Left kidney (tissue), 2 donors: Measurements from ENCODE around the gene SYNM. TPM values are rescaled to one million over a fixed set of nuclear protein-coding genes. Genes with fewer than 3 reads are reported as not detected.
"Not testable (repeated sequence)": the region's sequence is repeated elsewhere in the genome, so short reads cannot be mapped to it uniquely, and the experiment has no call there.

Source experiments
- DNase-seq: peaks from one replicate; pipeline ENCODE4 v3.0.0-alpha.2; 2013
- polyA plus RNA-seq: library from polyadenylated mRNA; unstranded; fragments of 120-200 nt; gene quantifications from one replicate; pipeline ENCODE4 v1.2.1, GENCODE V29; 2013; ENCODE audit not compliant: insufficient read length

The SYNM gene
- polyA plus RNA-seq, 1 donor, result 1.9 TPM

GRCh38 chr15:99103279-99103678 lies 1.6 kb upstream of the SYNM start:
- DNase-seq, result no peak

DNA sequence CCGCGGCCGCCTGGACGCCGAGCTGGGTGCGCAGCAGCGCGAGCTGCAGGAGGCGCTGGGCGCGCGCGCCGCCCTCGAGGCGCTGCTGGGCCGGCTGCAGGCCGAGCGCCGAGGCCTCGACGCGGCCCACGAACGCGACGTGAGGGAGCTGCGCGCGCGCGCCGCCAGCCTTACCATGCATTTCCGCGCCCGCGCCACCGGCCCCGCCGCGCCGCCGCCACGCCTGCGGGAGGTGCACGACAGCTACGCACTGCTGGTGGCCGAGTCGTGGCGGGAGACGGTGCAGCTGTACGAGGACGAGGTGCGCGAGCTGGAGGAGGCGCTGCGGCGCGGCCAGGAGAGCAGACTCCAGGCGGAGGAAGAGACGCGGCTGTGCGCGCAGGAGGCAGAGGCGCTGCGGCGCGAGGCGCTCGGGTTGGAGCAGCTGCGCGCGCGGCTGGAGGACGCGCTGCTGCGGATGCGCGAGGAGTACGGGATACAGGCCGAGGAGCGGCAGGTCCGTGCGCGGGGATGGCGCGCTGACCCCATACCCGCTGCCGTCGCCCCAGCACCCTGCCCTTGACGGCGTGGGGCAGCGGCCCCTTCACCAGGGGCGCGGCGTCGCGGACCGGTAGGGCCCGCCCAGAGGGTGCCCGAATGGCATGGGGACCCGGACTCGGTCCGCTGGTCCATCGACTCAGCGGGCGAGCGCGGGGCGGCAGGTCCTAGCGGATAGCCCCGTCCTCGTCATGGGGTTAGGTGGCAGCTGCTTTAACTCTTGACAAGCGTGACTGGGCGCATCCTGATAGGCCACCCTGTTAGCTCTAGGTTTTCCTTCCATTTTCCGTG lies 848 bp downstream of the SYNM start:
- DNase-seq, result no peak

GRCh38 chr15:99106417-99107220 lies 1.7 kb downstream of the SYNM start:
- no peak for DNase-seq

DNA sequence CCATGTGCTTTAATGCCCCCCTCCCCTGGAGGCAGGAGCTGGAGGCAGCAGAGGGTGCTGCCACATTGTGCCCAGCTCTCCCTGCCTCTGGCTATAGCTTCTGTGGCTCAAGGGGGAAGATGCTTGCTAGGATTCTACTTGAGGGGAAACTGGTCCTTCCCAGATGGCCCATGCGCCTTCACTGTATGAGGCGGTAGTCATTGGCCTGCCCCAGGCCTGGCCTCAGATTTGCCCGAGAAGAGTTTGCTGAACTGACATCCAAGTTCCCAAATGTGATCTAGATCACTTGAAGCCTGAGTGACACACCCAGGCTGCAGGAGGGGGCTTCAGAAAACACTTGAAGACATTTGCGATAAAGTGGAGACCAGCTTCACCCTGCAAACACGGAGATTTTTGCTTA lies 4.1 kb downstream of the SYNM start:
- no peak for DNase-seq

DNA sequence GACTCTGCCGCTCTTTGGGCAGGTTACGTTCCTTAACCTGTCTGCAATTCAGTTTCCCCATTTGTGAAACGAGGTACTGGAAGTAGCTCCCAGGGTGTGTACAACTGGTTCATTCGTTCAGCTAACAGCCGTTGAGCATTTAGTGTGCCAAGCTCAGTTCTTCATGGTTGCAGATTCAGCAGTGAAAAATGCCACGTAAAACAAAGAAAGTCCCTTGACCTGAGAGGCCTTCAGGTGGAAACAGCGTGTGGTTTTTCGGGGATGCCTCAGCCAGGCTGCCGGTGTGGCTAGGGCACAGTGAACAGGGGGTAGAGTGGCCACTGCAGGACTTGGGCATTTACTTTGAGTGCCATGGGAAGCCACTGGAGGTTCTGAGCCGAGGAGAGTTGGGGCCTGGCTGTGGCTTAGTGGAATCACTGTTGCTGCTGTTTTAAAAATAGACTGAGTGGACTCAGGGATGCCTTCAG lies 4.7 kb downstream of the SYNM start:
- DNase-seq, result no peak

DNA sequence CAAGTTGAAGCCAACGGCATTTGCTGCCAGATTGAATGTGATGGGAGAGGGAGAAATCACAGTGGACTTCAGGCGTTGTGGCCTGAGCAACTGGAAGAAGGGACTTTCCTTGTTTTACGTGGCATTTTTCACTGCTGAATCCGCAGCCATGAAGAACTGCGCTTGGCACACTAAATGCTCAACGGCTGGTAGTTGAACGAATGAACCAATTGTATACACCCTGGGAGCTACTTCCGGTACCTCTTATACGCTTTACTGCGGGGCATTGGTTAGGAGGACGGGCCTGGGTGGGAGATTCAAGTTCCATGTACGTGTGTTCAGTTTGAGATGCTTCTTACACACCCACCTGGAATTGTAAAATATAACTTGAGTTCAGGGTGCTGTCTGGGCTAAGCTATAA lies 5.2 kb downstream of the SYNM start:
- DNase-seq, result no peak

DNA sequence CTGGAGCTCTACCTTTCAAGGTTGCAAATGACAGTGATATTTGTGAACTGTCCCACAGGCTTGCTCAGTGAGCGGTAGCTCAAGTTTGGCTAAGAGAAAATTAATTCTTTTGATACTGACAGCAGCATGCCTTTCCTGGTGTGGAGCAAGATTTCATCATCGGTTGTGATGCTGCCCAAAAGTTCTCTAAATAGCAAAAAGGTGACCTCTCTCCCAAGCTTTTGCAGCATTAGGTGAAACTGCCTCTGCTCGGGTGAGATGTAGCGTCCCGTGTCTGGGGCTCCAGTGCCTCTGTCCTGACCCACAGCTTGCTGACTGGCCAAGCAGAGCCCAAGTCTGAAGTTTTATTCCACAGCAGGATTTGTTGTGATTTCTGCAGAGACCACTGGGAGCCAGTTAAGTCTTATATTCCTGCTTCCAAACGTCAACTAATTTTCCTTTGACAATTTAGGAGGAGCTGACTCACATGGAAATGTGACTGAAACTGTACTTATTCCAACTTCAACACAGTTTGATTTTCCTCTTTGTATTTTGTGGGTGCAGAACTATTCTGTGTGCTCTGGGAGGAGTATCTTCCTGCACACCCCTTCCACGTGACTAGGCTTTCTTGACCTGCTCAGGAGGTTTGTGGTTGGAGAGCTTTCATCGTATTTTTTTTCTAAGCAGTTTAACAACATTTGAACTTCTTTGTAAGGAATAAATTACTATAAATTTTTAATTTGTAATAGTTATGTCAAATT lies 5.9 kb downstream of the SYNM start:
- no peak for DNase-seq

DNA sequence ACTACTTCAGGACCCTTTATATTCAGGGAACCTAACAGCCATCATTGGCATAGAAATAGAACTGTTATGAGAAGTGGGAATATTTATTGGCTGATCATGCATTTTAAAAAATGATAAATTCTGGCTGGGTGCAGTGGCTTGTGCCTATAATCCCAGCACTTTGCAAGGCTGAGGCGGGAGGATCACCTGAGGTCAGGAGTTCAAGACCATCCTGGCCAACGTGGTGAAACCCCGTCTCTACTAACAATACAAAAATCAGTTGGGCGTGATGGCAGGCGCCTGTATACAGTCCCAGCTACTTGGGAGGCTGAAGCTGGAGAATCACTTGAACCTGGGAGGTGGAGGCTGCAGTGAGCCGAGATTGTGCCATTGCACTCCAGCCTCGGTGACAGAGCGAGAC lies 6.8 kb downstream of the SYNM start:
- DNase-seq, result not testable (repeated sequence)

- no peak for DNase-seq
Measured at GRCh38 chr15:99113547-99114271, 8.8 kb downstream of the SYNM start.

DNA sequence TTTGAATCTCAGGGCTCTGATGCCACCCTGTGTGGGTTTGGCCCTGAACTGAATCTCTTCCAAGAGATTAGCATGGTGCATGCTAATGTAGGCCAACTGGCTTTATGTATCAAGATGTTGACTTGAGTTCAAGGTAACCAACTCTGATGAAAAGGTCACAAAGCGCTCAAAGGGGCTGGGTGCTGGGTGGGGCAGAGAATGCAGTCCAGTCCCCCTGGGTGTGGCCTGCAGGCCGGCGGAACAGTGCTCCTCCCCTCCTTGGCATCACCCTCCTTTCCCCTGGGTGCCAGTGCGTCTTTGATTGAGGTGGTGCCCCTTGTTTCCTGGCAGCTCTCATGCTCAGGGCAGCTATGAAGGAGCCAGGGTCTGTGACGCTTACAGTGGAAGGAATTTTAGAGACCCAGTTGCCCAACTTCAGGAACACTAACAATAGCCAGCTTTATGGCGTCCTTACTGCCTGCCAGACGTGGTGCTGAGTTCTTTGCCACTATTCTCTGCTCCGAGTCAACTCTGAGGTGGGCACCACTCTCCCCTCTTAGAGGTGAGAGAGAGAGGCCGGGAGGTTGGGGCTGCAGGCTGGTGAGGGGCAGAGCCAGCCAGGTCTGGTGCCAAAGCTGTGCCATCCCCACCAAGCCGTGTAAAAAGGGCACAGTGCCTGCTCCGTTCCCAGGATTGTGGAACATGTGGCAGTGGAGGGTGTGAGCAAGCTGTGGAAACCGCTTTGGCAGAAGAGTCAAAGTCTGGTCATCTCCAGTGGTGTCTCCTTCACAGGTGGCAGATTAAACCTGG lies 9.8 kb downstream of the SYNM start:
- DNase-seq, result no peak

DNA sequence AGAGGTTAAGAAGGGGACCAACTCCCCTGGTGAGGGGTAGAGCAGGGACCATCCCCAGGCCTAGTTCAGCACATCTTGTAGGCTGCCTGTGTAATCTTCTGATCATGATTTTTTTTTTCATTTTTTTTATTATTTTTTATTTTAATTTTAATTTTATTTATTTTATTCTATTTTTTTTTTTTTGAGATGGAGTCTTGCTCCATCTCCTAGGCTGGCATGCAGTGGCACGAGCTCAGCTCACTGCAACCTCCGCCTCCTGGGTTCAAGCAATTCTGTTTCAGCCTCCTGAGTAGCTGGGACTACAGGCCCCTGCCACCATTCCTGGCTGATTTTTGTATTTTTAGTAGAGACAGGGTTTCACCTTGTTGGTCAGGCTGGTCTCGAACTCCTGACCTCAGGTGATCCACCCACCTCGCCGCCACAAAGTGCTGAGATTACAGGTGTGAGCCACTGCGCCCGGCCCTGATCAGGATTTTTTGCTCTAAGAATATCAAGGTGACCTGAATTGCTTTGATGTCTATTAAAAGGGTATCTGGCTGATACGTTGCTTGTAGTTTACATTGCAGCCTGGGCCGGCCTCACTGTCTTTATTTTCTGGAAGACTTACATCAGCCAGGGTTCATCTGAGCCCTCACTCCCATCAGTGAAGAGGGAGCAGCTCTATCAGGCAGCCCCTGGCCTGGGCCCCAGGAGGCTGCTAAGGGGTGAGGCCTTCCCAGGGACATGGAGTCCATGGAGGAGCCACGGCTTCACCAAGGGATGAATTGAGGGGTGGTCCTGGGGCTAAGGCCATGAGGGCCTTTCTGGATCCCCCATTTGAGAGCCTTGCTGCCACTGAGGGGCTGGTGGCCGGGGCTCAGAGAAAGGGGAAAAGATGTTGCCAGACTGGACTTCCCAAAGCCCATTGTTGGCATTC lies 10.7 kb downstream of the SYNM start:
- no peak for DNase-seq

DNA sequence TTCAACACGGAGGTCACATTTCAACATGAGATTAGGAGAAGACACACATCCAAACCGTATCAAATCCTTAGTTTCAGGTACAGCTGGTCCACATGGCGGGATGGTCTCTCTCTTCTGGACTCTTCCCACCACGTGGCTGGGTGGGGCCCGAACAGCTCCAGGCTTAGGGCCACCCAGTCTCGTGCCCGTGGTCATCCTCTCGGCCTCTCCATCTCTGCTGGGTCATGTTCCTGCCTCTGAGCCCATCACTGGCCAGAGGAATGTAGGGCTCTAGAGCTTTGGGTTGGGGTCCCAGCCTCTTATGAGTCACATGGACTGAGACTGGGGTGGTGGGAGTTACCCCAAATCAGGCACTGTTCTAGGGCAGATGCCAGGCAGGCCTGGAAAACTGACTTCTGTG lies 12.2 kb downstream of the SYNM start:
- DNase-seq, result no peak

- no peak for DNase-seq
Measured at GRCh38 chr15:99117563-99118257, 12.8 kb downstream of the SYNM start.

- DNase-seq, result no peak
Measured at GRCh38 chr15:99118258-99118632, 13.4 kb downstream of the SYNM start.

- no peak for DNase-seq
Measured at GRCh38 chr15:99118801-99119546, 14.1 kb downstream of the SYNM start.

- no peak for DNase-seq
Measured at GRCh38 chr15:99120050-99120777, 15.3 kb downstream of the SYNM start.

GRCh38 chr15:99121207-99121606 lies 16.3 kb downstream of the SYNM start:
- DNase-seq, result no peak
